ENCODE results near the gene GULP1.

DNA sequence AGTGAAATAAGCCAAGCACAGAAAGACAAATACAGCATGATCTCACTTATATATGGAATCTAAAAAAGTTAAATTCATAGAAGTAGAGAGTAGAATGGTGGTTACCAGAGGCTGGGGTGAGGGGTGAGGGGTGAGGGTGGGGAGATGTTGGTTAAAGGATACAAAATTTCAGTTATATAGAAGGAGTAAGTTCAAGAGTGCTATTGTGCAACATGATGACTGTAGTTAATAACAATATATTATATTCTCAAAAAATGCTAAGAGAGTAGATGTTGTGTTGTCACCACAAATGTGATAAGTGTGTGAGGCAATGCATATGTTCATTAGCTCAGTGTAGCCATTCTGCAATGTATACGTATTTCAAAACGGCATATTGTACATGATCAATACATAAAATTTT is 26.4 kb upstream of the GULP1 start:
- TF ChIP-seq, protein P1, sequence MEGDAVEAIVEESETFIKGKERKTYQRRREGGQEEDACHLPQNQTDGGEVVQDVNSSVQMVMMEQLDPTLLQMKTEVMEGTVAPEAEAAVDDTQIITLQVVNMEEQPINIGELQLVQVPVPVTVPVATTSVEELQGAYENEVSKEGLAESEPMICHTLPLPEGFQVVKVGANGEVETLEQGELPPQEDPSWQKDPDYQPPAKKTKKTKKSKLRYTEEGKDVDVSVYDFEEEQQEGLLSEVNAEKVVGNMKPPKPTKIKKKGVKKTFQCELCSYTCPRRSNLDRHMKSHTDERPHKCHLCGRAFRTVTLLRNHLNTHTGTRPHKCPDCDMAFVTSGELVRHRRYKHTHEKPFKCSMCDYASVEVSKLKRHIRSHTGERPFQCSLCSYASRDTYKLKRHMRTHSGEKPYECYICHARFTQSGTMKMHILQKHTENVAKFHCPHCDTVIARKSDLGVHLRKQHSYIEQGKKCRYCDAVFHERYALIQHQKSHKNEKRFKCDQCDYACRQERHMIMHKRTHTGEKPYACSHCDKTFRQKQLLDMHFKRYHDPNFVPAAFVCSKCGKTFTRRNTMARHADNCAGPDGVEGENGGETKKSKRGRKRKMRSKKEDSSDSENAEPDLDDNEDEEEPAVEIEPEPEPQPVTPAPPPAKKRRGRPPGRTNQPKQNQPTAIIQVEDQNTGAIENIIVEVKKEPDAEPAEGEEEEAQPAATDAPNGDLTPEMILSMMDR (IDR thresholded peaks at IDR 0.05; ENCODE audit: borderline replicate concordance, extremely low read depth, low read length, poor library complexity, severe bottlenecking) = no peak
- TF ChIP-seq EZH2 (IDR thresholded peaks at IDR 0.05; ENCODE audit: borderline replicate concordance, low read depth, low read length, severe bottlenecking) = no peak

Measured in DND-41 (cell line).